ENCODE results near the gene TMPRSS6. TPM values are rescaled to one million over a fixed set of nuclear protein-coding genes. Genes with fewer than 3 reads are reported as not detected.

The TMPRSS6 gene
- total and polyA plus RNA-seq, 2 donors (not counting 1 experiment from before 2014, with no cell fraction given): not detected

GRCh38 chr22:37043209-37043827 lies 66.2 kb downstream of the TMPRSS6 start:
- no peaks in the 10 kb centered on the region for H3K36me3 ChIP-seq (ENCODE audit: control insufficient read depth, insufficient read depth, low read length)
- no peak overlapping the region for H3K4me3 ChIP-seq (replicated peaks in 1 of 4; ENCODE audit: control extremely low read depth in 1 of 4, insufficient read depth in 1 of 4, low read depth in 3 of 4, low read length in 4 of 4)
- no peaks in the 10 kb centered on the region for H3K79me2 ChIP-seq (ENCODE audit: control insufficient read depth, insufficient read depth, low read length)
- TF ChIP-seq CTCF (conservative IDR thresholded peaks at IDR 0.05 in 1 of 2, IDR thresholded peaks at IDR 0.05 in 1 of 2; ENCODE audit: low read depth in 1 of 2, low read length in 2 of 2) (no peak), EZH2 (IDR thresholded peaks at IDR 0.05; ENCODE audit: low read length, missing control alignments) (no peak)
- H3K27me3 ChIP-seq (ENCODE audit: control insufficient read depth, insufficient read depth, low read length): no peaks in the 10 kb centered on the region
- H3K9me3 ChIP-seq (ENCODE audit: control insufficient read depth, insufficient read depth, low read depth, low read length): no peaks in the 10 kb centered on the region
- H3K27ac ChIP-seq (ENCODE audit: insufficient read depth, low read length): no peak overlapping the region
- no peaks in the 10 kb centered on the region for H3K4me1 ChIP-seq (ENCODE audit: control insufficient read depth, extremely low read depth, insufficient read depth, low read length)
- no peak overlapping the region for H3K9ac ChIP-seq (ENCODE audit: insufficient read depth, low read length)
- DNase-seq (ENCODE audit: low read depth in 2 of 2): no peak
- H3K4me2 ChIP-seq (ENCODE audit: extremely low read depth, insufficient read depth, low read length): no peak overlapping the region
- H2AFZ ChIP-seq (ENCODE audit: low read length): no peak overlapping the region
- H4K20me1 ChIP-seq (ENCODE audit: control insufficient read depth, extremely low read depth, insufficient read depth, low read length): no peaks in the 10 kb centered on the region

- H3K4me2 ChIP-seq (ENCODE audit: extremely low read depth, insufficient read depth, low read length): no peak overlapping the region
- no peak for DNase-seq (ENCODE audit: low read depth in 2 of 2)
- no peaks in the 10 kb centered on the region for H3K4me1 ChIP-seq (ENCODE audit: control insufficient read depth, extremely low read depth, insufficient read depth, low read length)
- H3K27me3 ChIP-seq (ENCODE audit: control insufficient read depth, insufficient read depth, low read length): no peaks in the 10 kb centered on the region
- H3K79me2 ChIP-seq (ENCODE audit: control insufficient read depth, insufficient read depth, low read length): no peaks in the 10 kb centered on the region
- no peak overlapping the region for H3K27ac ChIP-seq (ENCODE audit: insufficient read depth, low read length)
- TF ChIP-seq EZH2 (IDR thresholded peaks at IDR 0.05; ENCODE audit: low read length, missing control alignments) (no peak), CTCF (conservative IDR thresholded peaks at IDR 0.05 in 1 of 2, IDR thresholded peaks at IDR 0.05 in 1 of 2; ENCODE audit: low read depth in 1 of 2, low read length in 2 of 2) (no peak)
- H3K9me3 ChIP-seq (ENCODE audit: control insufficient read depth, insufficient read depth, low read depth, low read length): no peaks in the 10 kb centered on the region
- H4K20me1 ChIP-seq (ENCODE audit: control insufficient read depth, extremely low read depth, insufficient read depth, low read length): no peaks in the 10 kb centered on the region
- no peak overlapping the region for H2AFZ ChIP-seq (ENCODE audit: low read length)
- H3K4me3 ChIP-seq (replicated peaks in 1 of 4; ENCODE audit: control extremely low read depth in 1 of 4, insufficient read depth in 1 of 4, low read depth in 3 of 4, low read length in 4 of 4): no peak overlapping the region
- H3K9ac ChIP-seq (ENCODE audit: insufficient read depth, low read length): no peak overlapping the region
- no peaks in the 10 kb centered on the region for H3K36me3 ChIP-seq (ENCODE audit: control insufficient read depth, insufficient read depth, low read length)
Measured at GRCh38 chr22:37039466-37039865, 70.0 kb downstream of the TMPRSS6 start.

DNA sequence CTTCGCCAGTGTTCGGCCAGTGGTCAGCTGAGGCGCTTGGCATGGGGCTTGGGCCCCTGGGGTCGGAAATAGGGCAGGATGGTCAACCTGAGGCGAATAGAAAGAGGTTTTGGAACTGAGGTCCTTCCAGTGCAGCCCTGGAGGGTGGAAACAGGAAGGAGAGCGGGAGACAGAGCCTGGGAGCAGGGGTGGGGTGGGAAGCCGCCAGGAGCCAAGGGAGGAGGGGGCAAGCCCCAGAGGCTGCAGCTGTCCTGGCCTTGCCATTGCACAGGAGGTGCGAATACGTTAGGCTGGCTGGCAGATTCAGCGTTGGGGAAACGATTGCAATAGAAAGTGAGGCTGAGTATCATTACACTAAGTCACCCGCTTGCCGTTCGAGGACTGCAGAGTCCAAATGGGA lies 71.8 kb downstream of the TMPRSS6 start:
- TF ChIP-seq CTCF (conservative IDR thresholded peaks at IDR 0.05 in 1 of 2, IDR thresholded peaks at IDR 0.05 in 1 of 2; ENCODE audit: low read depth in 1 of 2, low read length in 2 of 2): no peak
- no peak for TF ChIP-seq EZH2 (IDR thresholded peaks at IDR 0.05; ENCODE audit: low read length, missing control alignments)

More for the DNA sequence above, 71.8 kb downstream of the TMPRSS6 start:
- no peak overlapping the region for H3K4me3 ChIP-seq (replicated peaks in 1 of 4; ENCODE audit: control extremely low read depth in 1 of 4, insufficient read depth in 1 of 4, low read depth in 3 of 4, low read length in 4 of 4)
- no peaks in the 10 kb centered on the region for H3K4me1 ChIP-seq (ENCODE audit: control insufficient read depth, extremely low read depth, insufficient read depth, low read length)
- no peaks in the 10 kb centered on the region for H3K36me3 ChIP-seq (ENCODE audit: control insufficient read depth, insufficient read depth, low read length)
- H3K4me2 ChIP-seq (ENCODE audit: extremely low read depth, insufficient read depth, low read length): no peak overlapping the region
- no peaks in the 10 kb centered on the region for H3K79me2 ChIP-seq (ENCODE audit: control insufficient read depth, insufficient read depth, low read length)
- no peak overlapping the region for H2AFZ ChIP-seq (ENCODE audit: low read length)
- H3K27ac ChIP-seq (ENCODE audit: insufficient read depth, low read length): no peak overlapping the region
- DNase-seq (ENCODE audit: low read depth in 2 of 2): no peak
- no peaks in the 10 kb centered on the region for H3K9me3 ChIP-seq (ENCODE audit: control insufficient read depth, insufficient read depth, low read depth, low read length)
- no peak overlapping the region for H3K9ac ChIP-seq (ENCODE audit: insufficient read depth, low read length)
- H4K20me1 ChIP-seq (ENCODE audit: control insufficient read depth, extremely low read depth, insufficient read depth, low read length): no peaks in the 10 kb centered on the region
- H3K27me3 ChIP-seq (ENCODE audit: control insufficient read depth, insufficient read depth, low read length): no peaks in the 10 kb centered on the region
